HepG2 (cell line): Measurements from ENCODE around the gene PCYT2. TPM values are rescaled to one million over a fixed set of nuclear protein-coding genes. Genes with fewer than 3 reads are reported as not detected.

Experiments
- ATF3 ChIP-seq: sonication (generic); formaldehyde crosslinking; IDR thresholded peaks from 2 replicates; pipeline ENCODE4 v1.4.0; 2020; ENCODE audit warnings: missing genetic modification reagents
- ATF6 ChIP-seq: sonication (generic); formaldehyde crosslinking; conservative IDR thresholded peaks from 2 replicates; pipeline ENCODE4 v1.4.0; 2020; ENCODE audit warnings: missing genetic modification reagents
- CENPT ChIP-seq: sonication (generic); formaldehyde crosslinking; IDR thresholded peaks from 2 replicates; pipeline ENCODE4 v1.8.0; 2022; ENCODE audit warnings: low read depth, mild to moderate bottlenecking, moderate library complexity, missing genetic modification reagents
- GMEB1 ChIP-seq: sonication (generic); formaldehyde crosslinking; IDR thresholded peaks from 2 replicates; pipeline ENCODE4 v1.5.1; 2020; ENCODE audit warnings: missing genetic modification reagents, mild to moderate bottlenecking, borderline replicate concordance
- KAT8 ChIP-seq: IDR thresholded peaks from 2 replicates; pipeline ENCODE4 v1.6.1; 2016; ENCODE audit warnings: missing genetic modification reagents, missing compliant biosample characterization
- KIAA2018 ChIP-seq: sonication (generic); formaldehyde crosslinking; IDR thresholded peaks from 2 replicates; pipeline ENCODE4 v1.5.0; 2020; ENCODE audit warnings: mild to moderate bottlenecking, missing genetic modification reagents, borderline replicate concordance
- NFE2L2 ChIP-seq: fragments of 150-350 bp; IDR thresholded peaks from 2 replicates; pipeline ENCODE4 v1.6.1; 2014; ENCODE audit warnings: low read length
- NFIB ChIP-seq: sonication (generic); formaldehyde crosslinking; IDR thresholded peaks from 2 replicates; pipeline ENCODE4 v1.9.0; 2021; ENCODE audit warnings: missing genetic modification reagents, mild to moderate bottlenecking, borderline replicate concordance
- NONO ChIP-seq, 2 experiments: fragments of 450-650 bp in 1 of 2; sonication (generic) in 1 of 2; formaldehyde crosslinking in 1 of 2; IDR thresholded peaks in 1 of 2; conservative IDR thresholded peaks in 1 of 2; 2 replicates each; pipeline versions ENCODE4 v1.6.1 to v1.8.0; 2017 to 2022; ENCODE audit warnings: mild to moderate bottlenecking in 1 of 2, missing genetic modification reagents in 1 of 2, moderate library complexity in 1 of 2
- SRSF4 ChIP-seq: fragments of 200-400 bp; formaldehyde crosslinking; IDR thresholded peaks from one replicate; pipeline ENCODE4 v1.6.1; 2018; ENCODE audit warnings: mild to moderate bottlenecking, low read depth, low read length, moderate library complexity; ENCODE audit not compliant: poor library complexity, severe bottlenecking
- ZGPAT ChIP-seq: IDR thresholded peaks from 2 replicates; pipeline ENCODE4 v1.6.1; 2016; ENCODE audit warnings: mild to moderate bottlenecking
- ZNF33A ChIP-seq: sonication (generic); formaldehyde crosslinking; IDR thresholded peaks from 2 replicates; pipeline ENCODE4 v1.5.1; 2020; ENCODE audit warnings: missing genetic modification reagents, mild to moderate bottlenecking, moderate library complexity, borderline replicate concordance
- ZSCAN22 ChIP-seq: sonication (generic); formaldehyde crosslinking; IDR thresholded peaks from 2 replicates; pipeline ENCODE4 v1.4.0; 2020; ENCODE audit warnings: mild to moderate bottlenecking, missing genetic modification reagents
- polyA plus RNA-seq, 8 experiments: library from polyadenylated mRNA; depleted of rRNA in 3 of 8; stranded (reverse) in 7 of 8; unstranded in 1 of 8; fragments of >200 nt; fragmentation: Illumina TruSeq in 4 of 8; extraction: Trizol in 4 of 8; gene quantifications; 2 replicates each; pipeline versions ENCODE4 v1.2.1 to v1.2.3, GENCODE V29; 2011 to 2016; ENCODE audit warnings: low read depth in 4 of 8, missing spikeins in 1 of 8, mixed read lengths in 1 of 8; ENCODE audit not compliant: insufficient read depth in 1 of 8
- total RNA-seq, 5 experiments: library from RNA; depleted of rRNA; stranded (reverse); fragments of >200 nt; fragmentation: Illumina TruSeq; extraction: Trizol; gene quantifications; 2 replicates each; pipeline ENCODE4 v1.2.3, GENCODE V29; 2016; ENCODE audit warnings: low read depth in 1 of 5

Gene PCYT2
- total and polyA plus RNA-seq, 2 of the 13 experiments (the other 11 are each of a cell fraction or from before 2014, with no cell fraction given), result 147 to 297 TPM

GRCh38 chr17:81867991-81868673 is 43.1 kb downstream of the PCYT2 start (continued):
- TF ChIP-seq GMEB1 (CRISPR knock-in tag) (0 out of 2 replicates have a peak, but pooled peaks have one; percentile 11), ZSCAN22 (no peak; the same call in 1 of the 2 replicates), NFE2L2 (no peak), ATF6 (CRISPR knock-in tag) (no peak), SRSF4 (no peak), ATF3 (CRISPR knock-in tag) (no peak), KAT8 (CRISPR knock-in tag) (no peak; the same call in 1 of the 2 replicates), KIAA2018 (no peak), ZNF33A (0 out of 2 replicates have a peak, but pooled peaks have one; percentile 11), ZGPAT (CRISPR knock-in tag) (no peak), NONO (IDR thresholded peaks at IDR 0.05) (no peak), NONO (CRISPR knock-in tag; conservative IDR thresholded peaks at IDR 0.05) (peak; percentile 86), CENPT (peak; percentile 88; the same call in 1 of the 2 replicates), NFIB (CRISPR knock-in tag) (no peak)
